ENCODE data around the gene PLB1. TPM values are rescaled to one million over a fixed set of nuclear protein-coding genes. Genes with fewer than 3 reads are reported as not detected.

Gene PLB1
- total RNA-seq, 1 donor from 2014 or later = 1.8 TPM

DNA sequence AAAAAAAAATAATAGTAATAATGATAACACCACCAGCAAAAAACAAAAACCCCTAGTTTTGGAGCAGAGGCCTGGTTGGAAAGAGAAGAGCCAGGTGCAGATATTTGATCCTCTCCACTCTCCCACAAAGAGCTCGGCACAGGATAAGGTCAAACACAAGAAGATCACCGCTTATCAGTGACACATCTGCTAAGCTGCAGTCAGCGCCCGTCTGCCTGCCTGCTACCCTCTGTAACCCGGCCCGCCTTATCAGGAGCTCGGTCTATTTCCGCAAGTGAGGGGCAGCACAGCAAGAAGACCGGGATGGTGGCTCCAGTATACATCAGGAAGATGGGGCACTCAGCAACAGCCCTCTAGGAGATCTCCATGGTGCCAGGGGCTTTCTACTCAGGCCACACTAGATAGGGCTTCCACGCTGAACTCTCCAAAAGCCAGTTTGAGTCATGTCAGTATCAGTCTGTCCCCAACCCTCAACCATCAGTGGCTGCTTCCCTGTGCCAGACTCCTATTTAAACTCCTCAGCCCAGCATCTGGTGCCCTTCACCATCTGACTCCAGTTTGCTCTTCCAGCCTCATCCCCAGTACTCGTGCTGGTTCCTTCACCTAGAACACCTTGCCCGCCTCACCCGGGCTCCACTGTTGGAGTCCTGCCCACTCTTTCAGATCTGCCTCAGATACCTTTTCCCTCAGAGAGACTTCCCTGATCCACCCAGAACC is 188.4 kb downstream of the PLB1 start:
- no peak for DNase-seq
- no peak for ATAC-seq (ENCODE audit: poor library complexity)
- intact Hi-C loops (cut with DNase I) = loop anchor here (5.0 kb wide), 1 partner anchor 68 kb away; the partner anchor contains the start of gene PPP1CB

DNA sequence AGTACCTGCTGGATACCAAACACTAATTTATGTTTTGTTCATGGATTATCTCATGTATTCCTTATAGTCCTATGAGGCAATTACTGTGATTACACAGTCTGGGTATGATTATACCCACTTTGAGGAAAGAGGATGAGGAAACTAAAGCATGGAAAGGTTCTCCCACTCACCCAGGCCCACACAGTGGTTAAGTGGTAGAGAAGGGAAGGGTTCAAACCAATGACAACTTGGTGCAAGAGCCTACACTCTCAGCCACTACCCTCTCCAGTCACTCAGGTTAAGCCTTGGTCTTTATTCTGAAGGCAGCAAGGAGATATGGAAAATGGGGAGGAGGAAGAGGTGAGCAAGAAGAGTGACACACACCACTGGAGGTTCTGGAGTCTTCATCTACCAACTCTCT is 191.3 kb downstream of the PLB1 start:
- ATAC-seq (ENCODE audit: poor library complexity) (no peak), DNase-seq (no peak)
- intact Hi-C loops (cut with DNase I) = no loop called here

DNA sequence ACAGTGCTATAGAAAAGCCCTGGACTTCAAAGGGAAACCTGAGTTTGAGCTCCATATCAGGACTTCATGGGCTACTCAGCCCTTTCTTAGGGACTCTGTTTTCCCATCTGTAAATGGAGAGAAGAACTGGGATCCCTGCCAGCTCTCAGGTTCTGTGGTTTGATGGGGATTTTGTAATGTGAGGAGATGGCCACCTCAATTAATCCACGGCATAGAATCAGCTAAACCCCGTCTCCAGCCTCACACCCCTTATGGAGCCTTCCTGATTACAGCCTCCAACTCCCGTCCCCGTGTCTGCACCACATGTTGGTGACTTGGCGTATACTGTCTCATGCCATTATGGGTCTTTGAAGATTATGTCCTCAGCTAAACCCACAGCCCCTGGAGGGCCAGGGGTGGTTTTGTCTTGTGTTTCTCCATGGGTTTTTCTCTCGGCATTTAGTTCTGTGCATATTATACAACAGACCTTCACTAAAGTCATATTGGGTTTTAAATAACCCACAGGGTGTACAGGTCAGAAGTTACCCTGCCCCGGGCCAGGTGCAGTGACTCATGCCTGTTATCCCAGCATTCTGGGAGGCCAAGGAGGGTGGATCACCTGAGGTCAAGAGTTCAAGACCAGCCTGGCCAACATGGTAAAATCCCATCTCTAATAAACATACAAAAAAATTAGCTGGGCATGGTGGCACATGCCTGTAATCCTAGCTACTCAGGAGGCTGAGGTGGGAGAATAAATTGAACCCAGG is 192.0 kb downstream of the PLB1 start:
- intact Hi-C loops (cut with DNase I) = no loop called here
- DNase-seq = no peak
- ATAC-seq (ENCODE audit: poor library complexity) = no peak

DNA sequence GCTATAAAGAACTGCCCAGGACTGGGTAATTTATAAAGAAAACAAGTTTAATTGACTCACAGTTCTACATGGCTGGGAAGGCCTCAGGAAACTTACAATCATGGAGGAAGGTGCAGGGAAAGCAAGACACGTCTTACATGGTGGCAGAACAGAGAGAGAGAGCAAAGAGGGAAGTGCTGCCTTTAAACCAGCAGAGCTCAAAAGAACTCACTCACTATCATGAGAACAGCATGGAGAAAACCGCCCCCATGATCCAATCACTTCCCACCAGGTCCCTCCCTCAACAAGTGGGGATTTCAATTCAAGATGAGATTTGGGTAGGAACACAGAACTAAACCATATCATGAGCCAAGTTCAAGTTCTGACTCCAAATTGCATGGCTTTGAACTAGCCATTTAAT is 193.0 kb downstream of the PLB1 start:
- ATAC-seq (ENCODE audit: poor library complexity) = no peak
- DNase-seq = no peak
- intact Hi-C loops (cut with DNase I) = no loop called here

DNA sequence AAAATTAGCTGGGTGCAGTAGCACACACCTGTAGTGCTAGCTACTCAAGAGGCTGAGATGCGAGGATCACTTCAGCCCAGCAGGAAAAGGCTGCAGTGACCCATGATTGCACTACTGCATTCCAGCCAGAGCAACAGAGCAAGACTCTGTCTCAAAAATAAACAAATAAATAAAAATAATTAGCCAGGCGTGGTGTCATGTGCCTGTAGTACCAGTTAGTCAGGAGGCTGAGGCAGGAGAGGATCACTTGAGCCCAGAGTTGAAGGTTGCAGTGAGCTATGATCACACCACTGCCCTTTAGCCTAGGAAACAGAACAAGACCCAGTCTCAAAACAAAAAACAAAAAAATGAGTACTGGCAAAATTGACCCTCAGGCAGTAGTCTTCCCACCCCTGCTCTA is 193.9 kb downstream of the PLB1 start:
- intact Hi-C loops (cut with DNase I) = no loop called here
- DNase-seq (no peak), ATAC-seq (ENCODE audit: poor library complexity) (no peak)

DNA sequence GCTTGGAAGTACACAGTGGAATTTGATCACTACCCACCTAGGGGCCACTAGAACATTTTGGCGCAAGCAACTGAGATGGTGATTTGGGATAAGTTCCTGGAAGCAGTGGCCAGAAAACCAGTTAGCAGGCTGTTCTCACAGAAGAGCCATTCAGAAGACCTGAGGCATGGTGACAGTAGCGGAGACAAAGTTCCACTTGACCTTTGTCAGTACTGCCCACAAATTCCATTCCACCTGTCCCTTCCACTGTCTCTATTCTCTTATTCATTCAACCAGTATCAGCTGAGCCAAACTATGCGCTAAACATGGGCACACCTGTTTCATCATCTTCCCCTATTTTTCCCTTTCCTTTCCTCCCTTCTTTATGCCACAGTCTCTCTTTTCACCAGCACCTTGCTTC is 196.6 kb downstream of the PLB1 start:
- intact Hi-C loops (cut with DNase I) = no loop called here
- ATAC-seq (ENCODE audit: poor library complexity) (no peak), DNase-seq (no peak)

DNA sequence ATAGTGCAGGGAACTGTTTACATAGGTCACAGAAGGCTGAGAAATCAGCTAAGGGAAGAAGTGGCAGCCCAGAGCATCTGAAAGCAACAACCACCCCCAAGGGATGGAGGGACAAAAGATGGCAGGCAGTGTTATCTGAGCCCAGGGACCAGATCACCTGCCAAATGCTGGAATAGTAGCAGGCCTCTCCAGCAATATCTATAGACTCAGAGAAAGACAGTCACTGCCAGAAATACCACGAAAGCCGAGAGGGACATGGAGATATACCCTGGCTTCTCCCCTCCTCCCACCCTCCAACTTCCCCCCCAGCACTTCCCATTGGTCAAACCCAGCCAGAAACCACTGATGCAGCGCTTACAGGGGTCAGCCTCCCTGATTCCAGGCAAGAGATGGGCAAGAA is 197.4 kb downstream of the PLB1 start:
- peak; percentile 45 for ATAC-seq (ENCODE audit: poor library complexity)
- DNase-seq = no peak
- intact Hi-C loops (cut with DNase I) = no loop called here

Other genes with a start within 250 kb of the PLB1 start
- 45.7 TPM for gene FOSL2, start 103.2 kb upstream of the PLB1 start, total RNA-seq